GM23338 (cell line): ENCODE data around the gene RHBDF2. TPM values are rescaled to one million over a fixed set of nuclear protein-coding genes. Genes with fewer than 3 reads are reported as not detected.

Experiments used
- ATAC-seq: fragments of 200-7000 bp; cut with Tn5 transposase; 3 replicates; pipeline ENCODE4 v1.9.1; 2020
- DNase-seq: peaks from one replicate; pipeline ENCODE4 v3.0.0-alpha.2; 2015; ENCODE audit warnings: low spot score
- H2AFZ ChIP-seq: fragments of 200-600 bp; sonication (generic); 2 replicates; pipeline ENCODE4 v1.8.0; 2016; ENCODE audit warnings: antibody characterized with exemption, mild to moderate bottlenecking, moderate library complexity
- H3F3A ChIP-seq: fragments of 200-600 bp; sonication (generic); replicated peaks from 2 replicates; pipeline ENCODE4 v1.8.0; 2017; ENCODE audit warnings: antibody characterized with exemption, mixed run types, low read depth
- H3K27ac ChIP-seq: fragments of 200-600 bp; sonication (generic); 2 replicates; pipeline ENCODE4 v1.6.1; 2016; ENCODE audit warnings: low read depth
- H3K27me3 ChIP-seq: fragments of 200-600 bp; sonication (generic); 2 replicates; pipeline ENCODE4 v1.8.0; 2016; ENCODE audit warnings: mild to moderate bottlenecking, mixed run types, moderate library complexity; ENCODE audit not compliant: insufficient read depth
- H3K36me3 ChIP-seq: fragments of 200-600 bp; sonication (generic); 2 replicates; pipeline ENCODE4 v1.8.0; 2016; ENCODE audit warnings: mild to moderate bottlenecking; ENCODE audit not compliant: insufficient read depth
- H3K4me1 ChIP-seq: fragments of 200-600 bp; sonication (generic); 2 replicates; pipeline ENCODE4 v1.8.0; 2016; ENCODE audit warnings: mild to moderate bottlenecking, moderate library complexity; ENCODE audit not compliant: insufficient read depth
- H3K4me2 ChIP-seq: fragments of 200-600 bp; sonication (generic); 2 replicates; pipeline ENCODE4 v1.7.1; 2017; ENCODE audit warnings: mixed run types
- H3K4me3 ChIP-seq: fragments of 200-600 bp; sonication (generic); 2 replicates; pipeline ENCODE4 v1.6.1; 2016; ENCODE audit warnings: mixed run types
- H3K79me2 ChIP-seq: fragments of 200-600 bp; sonication (generic); replicated peaks from 2 replicates; pipeline ENCODE4 v1.8.0; 2017; ENCODE audit warnings: mild to moderate bottlenecking; ENCODE audit not compliant: insufficient read depth
- H3K9me2 ChIP-seq: fragments of 200-600 bp; sonication (generic); 2 replicates; pipeline ENCODE4 v1.8.0; 2017; ENCODE audit not compliant: insufficient read depth
- H4K20me1 ChIP-seq: fragments of 200-600 bp; sonication (generic); replicated peaks from 2 replicates; pipeline ENCODE4 v1.8.0; 2017; ENCODE audit warnings: mild to moderate bottlenecking; ENCODE audit not compliant: insufficient read depth
- H3K27ac Mint-ChIP-seq: 2 replicates; pipeline ENCODE4 v1.8.0; 2020; ENCODE audit warnings: inconsistent platforms, mild to moderate bottlenecking, moderate library complexity, mixed read lengths
- H3K27me3 Mint-ChIP-seq: 3 replicates; pipeline ENCODE4 v1.8.0; 2022; ENCODE audit warnings: low read depth, mild to moderate bottlenecking, moderate library complexity, mixed read lengths, inconsistent platforms; ENCODE audit not compliant: insufficient read depth, poor library complexity
- H3K36me3 Mint-ChIP-seq: 3 replicates; pipeline ENCODE4 v1.8.0; 2021; ENCODE audit warnings: low read depth, mild to moderate bottlenecking, inconsistent platforms, moderate library complexity, mixed read lengths
- H3K4me1 Mint-ChIP-seq: 3 replicates; pipeline ENCODE4 v1.8.0; 2020; ENCODE audit warnings: mild to moderate bottlenecking, inconsistent platforms, mixed read lengths
- H3K4me3 Mint-ChIP-seq: 3 replicates; pipeline ENCODE4 v1.8.0; 2021; ENCODE audit warnings: moderate library complexity, mild to moderate bottlenecking, inconsistent platforms, mixed read lengths
- H3K9me3 Mint-ChIP-seq: 3 replicates; pipeline ENCODE4 v1.8.0; 2020; ENCODE audit warnings: moderate library complexity, mild to moderate bottlenecking, inconsistent platforms, mixed read lengths
- CREB1 ChIP-seq: fragments of 250-450 bp; sonication (Bioruptor Pico); IDR thresholded peaks from 2 replicates; pipeline ENCODE4 v1.5.0; 2020; ENCODE audit warnings: low read depth, mild to moderate bottlenecking, moderate library complexity
- ETS1 ChIP-seq: IDR thresholded peaks from 2 replicates; pipeline ENCODE4 v1.6.1; 2016; ENCODE audit warnings: antibody characterized with exemption
- EZH2 ChIP-seq: fragments of 200-600 bp; sonication (generic); IDR thresholded peaks from one replicate; pipeline ENCODE4 v1.8.0; 2017; ENCODE audit warnings: antibody characterized with exemption, mild to moderate bottlenecking, low read depth; ENCODE audit not compliant: unreplicated experiment
- EZH2phosphoT487 ChIP-seq: fragments of 200-600 bp; sonication (generic); IDR thresholded peaks from one replicate; pipeline ENCODE4 v1.8.1; 2018; ENCODE audit warnings: antibody characterized with exemption; ENCODE audit not compliant: unreplicated experiment
- JUNB ChIP-seq: IDR thresholded peaks from one replicate; pipeline ENCODE4 v1.6.1; 2016; ENCODE audit warnings: antibody characterized with exemption; ENCODE audit not compliant: unreplicated experiment
- STAT1 ChIP-seq: IDR thresholded peaks from one replicate; pipeline ENCODE4 v1.6.1; 2016; ENCODE audit warnings: antibody characterized with exemption; ENCODE audit not compliant: unreplicated experiment
- ZNF331 ChIP-seq: fragments of 250-450 bp; sonication (Bioruptor Pico); IDR thresholded peaks from 2 replicates; pipeline ENCODE4 v1.5.0; 2020; ENCODE audit warnings: low read depth, mild to moderate bottlenecking, moderate library complexity
- ZNF462 ChIP-seq: fragments of 250-450 bp; sonication (Bioruptor Pico); IDR thresholded peaks from 2 replicates; pipeline ENCODE4 v1.5.0; 2020; ENCODE audit warnings: mild to moderate bottlenecking, moderate library complexity
- polyA plus RNA-seq: library from polyadenylated mRNA; unstranded; fragments of >200 nt; fragmentation: Nextera tagmentation; extraction: Ambion mirVana; gene quantifications from 2 replicates; pipeline ENCODE4 v1.2.1, GENCODE V29; 2016
- total RNA-seq: library from RNA; depleted of rRNA; stranded (reverse); fragments of >200 nt; shearing (Covaris generic); gene quantifications from 2 replicates; pipeline ENCODE4 v1.2.3, GENCODE V29; 2014

Gene RHBDF2
- total and polyA plus RNA-seq, 2 experiments from 2014 or later = 9.4 to 29.5 TPM

- no peak overlapping the region for H3K27ac ChIP-seq
- Mint-ChIP-seq H3K9me3 (no peaks in the 10 kb centered on the region; the same call in 2 of the 3 replicates), H3K36me3 (no peaks in the 10 kb centered on the region), H3K27me3 (peaks cover 46% of the 10 kb centered on the region), H3K4me1 (peaks cover 44% of the 10 kb centered on the region), H3K27ac (no peak overlapping the region), H3K4me3 (no peak overlapping the region; the same call in 2 of the 3 replicates)
- no peaks in the 10 kb centered on the region for H3K9me2 ChIP-seq
- no peak for TF ChIP-seq JUNB
- no peak for TF ChIP-seq STAT1
- no peak for TF ChIP-seq ZNF331 (CRISPR knock-in tag)
- TF ChIP-seq EZH2phosphoT487 = no peak
- no peak for TF ChIP-seq EZH2
- no peak for TF ChIP-seq ZNF462
- no peak for TF ChIP-seq CREB1 (CRISPR knock-in tag)
- TF ChIP-seq ETS1 = no peak
- DNase-seq (no peak), ATAC-seq (no peak)
- 0 out of 2 replicates have a peak, but pooled peaks cover 5% of the 10 kb centered on the region for H3F3A ChIP-seq
- H3K4me3 ChIP-seq = no peak overlapping the region
- no peaks in the 10 kb centered on the region for H3K79me2 ChIP-seq
- peaks cover 30% of the 10 kb centered on the region for H3K27me3 ChIP-seq
- no peak overlapping the region for H2AFZ ChIP-seq
- H3K36me3 ChIP-seq = no peaks in the 10 kb centered on the region
- H4K20me1 ChIP-seq = no peaks in the 10 kb centered on the region
- no peak overlapping the region for H3K4me2 ChIP-seq
- peaks cover 19% of the 10 kb centered on the region for H3K4me1 ChIP-seq
Measured at GRCh38 chr17:76541739-76542454, 40.7 kb upstream of the RHBDF2 start.
